Upper lobe of right lung (tissue), 1 donor: ENCODE results near the gene GATAD2B. TPM values are rescaled to one million over a fixed set of nuclear protein-coding genes. Genes with fewer than 3 reads are reported as not detected.

Experiments
- ATAC-seq: fragments of 200-7000 bp; cut with Tn5 transposase; one replicate; pipeline ENCODE4 v1.9.1; 2020; ENCODE audit warnings: mild to moderate bottlenecking, moderate library complexity
- DNase-seq: peaks from one replicate; pipeline ENCODE4 v3.0.0-alpha.2; 2020
- H3K27ac ChIP-seq: fragments of 200-600 bp; one replicate; pipeline ENCODE4 v1.8.0; 2022
- H3K27me3 ChIP-seq: fragments of 200-600 bp; one replicate; pipeline ENCODE4 v1.8.0; 2022; ENCODE audit warnings: mild to moderate bottlenecking
- H3K36me3 ChIP-seq: fragments of 200-600 bp; one replicate; pipeline ENCODE4 v1.8.0; 2022
- H3K4me1 ChIP-seq: fragments of 200-600 bp; one replicate; pipeline ENCODE4 v1.8.0; 2022
- H3K4me3 ChIP-seq: fragments of 200-600 bp; one replicate; pipeline ENCODE4 v1.8.0; 2022; ENCODE audit warnings: mild to moderate bottlenecking
- H3K9me3 ChIP-seq: fragments of 200-600 bp; one replicate; pipeline ENCODE4 v1.8.0; 2022
- CTCF ChIP-seq: fragments of 200-600 bp; IDR thresholded peaks from one replicate; pipeline ENCODE4 v1.8.0; 2022; ENCODE audit warnings: antibody characterized with exemption
- intact Hi-C: fragments of 100-400 bp; cut with DNase I; formaldehyde crosslinking; loops from one replicate; pipeline ENCODE4 v1.11.0; 2022
- total RNA-seq: library from RNA; stranded (reverse); fragmentation: NEBNext Ultra II Directional; extraction: Animal tissue kit (Norgen Biotek cat#: 25700); gene quantifications from one replicate; pipeline ENCODE4 v1.2.1, GENCODE V29; 2021
- donor health status: DM: no; HTN: yes; CAD: no; lungs with severe emphysema.

GATAD2B gene
- total RNA-seq, 1 donor from 2014 or later: 55.1 TPM

DNA sequence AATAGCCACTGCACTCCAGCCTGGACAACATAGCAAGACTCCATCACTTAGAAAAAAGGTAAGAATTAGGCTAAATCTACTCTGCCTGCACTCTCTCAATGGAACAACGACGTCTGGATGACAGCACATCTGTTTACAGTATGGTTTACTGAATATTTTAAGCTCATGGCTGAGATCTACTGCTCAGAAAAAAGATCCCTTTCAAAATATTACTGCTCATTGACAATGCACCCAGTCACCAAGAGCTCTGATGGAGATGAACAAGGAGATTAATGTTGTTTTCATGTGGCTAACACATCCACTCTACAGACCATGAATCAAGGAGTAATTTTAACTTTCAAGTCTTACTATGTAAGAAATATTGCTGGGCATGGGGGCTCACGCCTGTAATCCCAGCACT is 89.6 kb downstream of the GATAD2B start:
- Histone ChIP-seq H3K4me1 (no peaks in the 10 kb centered on the region), H3K27ac (no peak overlapping the region), H3K9me3 (no peaks in the 10 kb centered on the region), H3K36me3 (peaks cover 8% of the 10 kb centered on the region), H3K4me3 (no peak overlapping the region), H3K27me3 (no peaks in the 10 kb centered on the region)
- intact Hi-C loops: no loop called here
- DNase-seq: no peak
- no peak for ATAC-seq
- no peak for TF ChIP-seq CTCF

DNA sequence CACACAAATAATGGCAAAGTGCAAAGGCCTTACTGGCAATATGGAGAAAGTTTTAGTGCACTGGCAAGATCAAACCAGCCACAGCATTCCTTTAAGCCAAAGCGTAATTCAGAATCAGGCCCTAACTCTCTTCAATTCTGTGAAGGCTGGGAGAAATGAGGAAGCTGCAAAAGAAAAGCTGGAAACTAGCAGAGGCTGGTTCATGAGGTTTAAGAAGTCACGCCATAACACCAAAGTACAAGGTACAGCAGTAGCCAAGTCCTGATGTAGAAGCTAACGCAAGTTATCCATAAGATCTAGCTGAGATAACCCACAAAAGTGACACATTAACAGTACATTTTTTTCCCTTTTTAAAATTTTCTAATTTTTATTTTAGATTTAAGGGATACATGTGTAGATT is 90.5 kb downstream of the GATAD2B start:
- Histone ChIP-seq H3K36me3 (peaks cover 17% of the 10 kb centered on the region), H3K4me1 (no peaks in the 10 kb centered on the region), H3K27me3 (no peaks in the 10 kb centered on the region), H3K9me3 (no peaks in the 10 kb centered on the region), H3K27ac (no peak overlapping the region), H3K4me3 (no peak overlapping the region)
- DNase-seq (no peak), ATAC-seq (no peak)
- intact Hi-C loops: no loop called here
- no peak for TF ChIP-seq CTCF

GRCh38 chr1:153831026-153831425 is 91.7 kb downstream of the GATAD2B start:
- H3K4me1 ChIP-seq: no peaks in the 10 kb centered on the region
- H3K4me3 ChIP-seq: no peak overlapping the region
- H3K9me3 ChIP-seq: no peaks in the 10 kb centered on the region
- intact Hi-C loops: no loop called here
- H3K27me3 ChIP-seq: no peaks in the 10 kb centered on the region
- peaks cover 25% of the 10 kb centered on the region for H3K36me3 ChIP-seq
- H3K27ac ChIP-seq: no peak overlapping the region
- TF ChIP-seq CTCF: no peak
- DNase-seq (no peak), ATAC-seq (no peak)

DNA sequence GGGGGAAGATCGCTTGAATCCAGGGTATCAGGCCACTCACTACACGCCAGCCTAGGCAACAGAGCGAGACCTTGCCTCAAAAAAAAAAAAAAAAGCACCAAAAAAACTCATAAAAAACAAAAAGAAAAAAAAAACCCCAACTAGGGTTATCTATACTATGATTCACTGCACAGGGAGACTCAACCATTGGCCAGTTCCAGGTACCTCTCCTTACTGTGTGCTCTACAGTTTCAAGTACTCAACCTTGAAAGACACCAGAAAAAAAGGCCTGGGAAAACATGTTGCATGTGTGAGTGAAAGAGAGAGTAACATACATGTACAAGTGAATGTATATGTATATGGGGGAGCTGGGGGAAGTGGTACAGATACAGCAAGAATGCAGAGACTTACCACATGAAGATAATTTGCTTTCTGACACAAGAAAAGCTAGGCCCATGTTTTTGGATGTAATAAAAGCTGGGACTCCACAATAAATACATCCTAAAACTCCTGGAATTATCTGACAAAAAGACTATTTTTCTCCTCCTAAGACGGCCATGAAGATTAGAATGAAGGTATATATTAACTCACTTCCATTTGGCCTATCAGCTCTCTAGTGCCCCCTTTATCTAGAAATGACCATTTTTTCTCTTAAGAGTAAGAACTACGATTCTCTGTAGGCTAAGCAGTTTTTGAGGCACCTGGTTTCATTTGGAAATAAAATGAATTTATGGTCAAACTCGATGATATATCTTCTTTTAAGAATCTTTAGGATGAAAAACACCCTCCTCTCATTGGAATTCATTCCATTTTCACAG is 95.4 kb downstream of the GATAD2B start:
- H3K27me3 ChIP-seq: no peaks in the 10 kb centered on the region
- H3K27ac ChIP-seq: no peak overlapping the region
- H3K9me3 ChIP-seq: no peaks in the 10 kb centered on the region
- H3K4me1 ChIP-seq: no peaks in the 10 kb centered on the region
- ATAC-seq (no peak), DNase-seq (no peak)
- H3K4me3 ChIP-seq: no peak overlapping the region
- no peak for TF ChIP-seq CTCF
- intact Hi-C loops: no loop called here
- peaks cover 33% of the 10 kb centered on the region for H3K36me3 ChIP-seq

DNA sequence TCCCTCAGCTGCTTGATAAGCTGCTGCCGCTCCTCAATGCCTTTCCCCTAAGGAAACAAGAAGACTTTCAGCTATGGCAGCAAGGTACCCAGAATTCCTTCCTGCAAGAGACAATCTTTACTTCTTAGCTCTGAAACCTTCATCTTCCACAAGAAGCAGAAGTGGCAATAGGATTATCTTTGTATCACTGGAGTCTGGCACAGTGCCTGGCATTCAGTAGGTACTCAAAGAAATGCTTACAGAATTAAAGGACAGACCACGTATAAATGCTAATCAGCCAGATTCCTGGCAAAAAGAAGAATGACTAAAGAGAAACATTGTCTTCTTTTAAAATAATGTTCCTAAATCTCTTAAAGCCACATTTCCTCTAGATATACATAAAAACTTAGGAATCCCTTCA is 103.9 kb downstream of the GATAD2B start:
- no peak overlapping the region for H3K4me3 ChIP-seq
- H3K27ac ChIP-seq: no peak overlapping the region
- TF ChIP-seq CTCF: no peak
- H3K27me3 ChIP-seq: no peaks in the 10 kb centered on the region
- no peaks in the 10 kb centered on the region for H3K4me1 ChIP-seq
- DNase-seq: no peak
- intact Hi-C loops: loop anchor here (10.0 kb wide), 1 partner anchor 106 kb away; the partner anchor contains the start of gene GATAD2B
- peaks cover 60% of the 10 kb centered on the region for H3K36me3 ChIP-seq
- H3K9me3 ChIP-seq: no peaks in the 10 kb centered on the region
- ATAC-seq: no peak
